Ishikawa (cell line): ENCODE measurements around the gene CSDE1.

Experiments
- CEBPB ChIP-seq: IDR thresholded peaks from 2 replicates; pipeline ENCODE4 v1.6.1; 2012
- CREB1 ChIP-seq: IDR thresholded peaks from 2 replicates; pipeline ENCODE4 v1.6.1; 2012; ENCODE audit warnings: low read depth
- EGR1 ChIP-seq: IDR thresholded peaks from 2 replicates; pipeline ENCODE4 v1.6.1; 2012
- EP300 ChIP-seq: IDR thresholded peaks from 2 replicates; pipeline ENCODE4 v1.6.1; 2012; ENCODE audit warnings: borderline replicate concordance
- FOXM1 ChIP-seq: IDR thresholded peaks from 2 replicates; pipeline ENCODE4 v1.6.1; 2012; ENCODE audit warnings: low read depth, borderline replicate concordance
- MAX ChIP-seq: IDR thresholded peaks from 2 replicates; pipeline ENCODE4 v1.6.1; 2012
- NFIC ChIP-seq: IDR thresholded peaks from 2 replicates; pipeline ENCODE4 v1.6.1; 2012
- RAD21 ChIP-seq: IDR thresholded peaks from 2 replicates; pipeline ENCODE4 v1.6.1; 2012; ENCODE audit warnings: low read depth
- REST ChIP-seq: IDR thresholded peaks from 2 replicates; pipeline ENCODE4 v1.6.1; 2012; ENCODE audit warnings: low read depth, mild to moderate bottlenecking
- TAF1 ChIP-seq: IDR thresholded peaks from 2 replicates; pipeline ENCODE4 v1.6.1; 2012; ENCODE audit warnings: low read depth, mild to moderate bottlenecking
- TCF12 ChIP-seq: IDR thresholded peaks from 2 replicates; pipeline ENCODE4 v1.6.1; 2012; ENCODE audit warnings: low read depth
- TEAD4 ChIP-seq: IDR thresholded peaks from 2 replicates; pipeline ENCODE4 v1.6.1; 2012
- USF1 ChIP-seq: IDR thresholded peaks from 2 replicates; pipeline ENCODE4 v1.6.1; 2012
- YY1 ChIP-seq: IDR thresholded peaks from 2 replicates; pipeline ENCODE4 v1.6.1; 2012; ENCODE audit warnings: low read depth
- ZBTB7A ChIP-seq: IDR thresholded peaks from 2 replicates; pipeline ENCODE4 v1.6.1; 2012; ENCODE audit warnings: low read depth

The CSDE1 gene

GRCh38 chr1:114737314-114737849 is 20.4 kb downstream of the CSDE1 start:
- TF ChIP-seq EP300 (no peak), ZBTB7A (no peak), NFIC (no peak), USF1 (no peak), TCF12 (no peak), MAX (no peak), CREB1 (no peak), CEBPB (no peak), TEAD4 (no peak), TAF1 (no peak), YY1 (no peak), FOXM1 (no peak), RAD21 (no peak)

GRCh38 chr1:114735479-114735878 is 22.3 kb downstream of the CSDE1 start:
- TF ChIP-seq EP300 = no peak
- TF ChIP-seq TEAD4 = no peak
- TF ChIP-seq NFIC = no peak
- no peak for TF ChIP-seq YY1
- TF ChIP-seq REST = no peak
- no peak for TF ChIP-seq TAF1
- no peak for TF ChIP-seq ZBTB7A
- no peak for TF ChIP-seq RAD21
- no peak for TF ChIP-seq EGR1
- TF ChIP-seq TCF12 = no peak
- TF ChIP-seq CREB1 = no peak
- TF ChIP-seq USF1 = no peak
- TF ChIP-seq MAX = no peak
- no peak for TF ChIP-seq FOXM1
- TF ChIP-seq CEBPB = no peak

GRCh38 chr1:114729782-114730181 is 28.0 kb downstream of the CSDE1 start:
- TF ChIP-seq EGR1 (no peak), CEBPB (no peak), ZBTB7A (no peak), TEAD4 (no peak), REST (no peak), FOXM1 (no peak)

GRCh38 chr1:114728553-114728952 is 29.2 kb downstream of the CSDE1 start:
- TF ChIP-seq CREB1 (no peak), EP300 (no peak), YY1 (no peak), TEAD4 (no peak), ZBTB7A (no peak), REST (no peak), USF1 (no peak), EGR1 (no peak), MAX (no peak), TAF1 (no peak), RAD21 (no peak), NFIC (no peak), CEBPB (no peak), FOXM1 (no peak)
